Measurements from ENCODE around the gene SLC5A1.
"Not testable (repeated sequence)": the region's sequence is repeated elsewhere in the genome, so short reads cannot be mapped to it uniquely, and the experiment has no call there.

SLC5A1 gene

GRCh38 chr22:32140688-32141087 is 97.6 kb downstream of the SLC5A1 start:
- Mint-ChIP-seq H3K36me3 (ENCODE audit: insufficient read depth) (peaks cover 11% of the 10 kb centered on the region), H3K4me1 (peaks cover 24% of the 10 kb centered on the region)
- H3K27me3 Mint-ChIP-seq; H3K4me3 Mint-ChIP-seq; H3K9me3 Mint-ChIP-seq; H3K27ac Mint-ChIP-seq (ENCODE audit: low read depth); DNase-seq (ENCODE audit: low spot score in 2 of 2); ATAC-seq (replicated peaks; ENCODE audit: extremely low read depth, poor library complexity, severe bottlenecking): not testable (repeated sequence)

DNA sequence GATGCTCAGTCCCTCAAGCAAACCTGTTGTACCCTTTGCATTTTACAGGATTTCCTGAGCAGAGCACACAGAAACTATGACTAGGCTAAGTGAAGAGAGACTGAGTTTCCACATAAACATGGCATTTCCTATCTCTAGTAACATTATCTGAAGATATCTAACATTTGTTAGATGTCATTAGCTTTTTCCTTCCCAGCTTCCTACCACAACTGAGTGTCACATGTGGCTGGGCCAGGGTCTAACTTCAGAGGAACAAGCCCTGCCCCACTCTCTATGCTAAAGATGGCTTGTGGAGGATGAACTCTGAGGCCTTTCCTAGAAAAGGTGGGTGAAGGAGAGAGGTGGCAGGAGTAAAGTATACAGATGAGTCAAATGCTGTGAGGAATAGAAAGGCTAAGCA is 99.5 kb downstream of the SLC5A1 start:
- Mint-ChIP-seq H3K27ac (ENCODE audit: low read depth) (peak overlapping the region; percentile 45), H3K9me3 (peaks cover 4% of the 10 kb centered on the region), H3K4me3 (no peak overlapping the region), H3K36me3 (ENCODE audit: insufficient read depth) (peaks cover 9% of the 10 kb centered on the region), H3K4me1 (peaks cover 20% of the 10 kb centered on the region), H3K27me3 (no peaks in the 10 kb centered on the region)
- ATAC-seq (replicated peaks; ENCODE audit: extremely low read depth, poor library complexity, severe bottlenecking) (no peak), DNase-seq (ENCODE audit: low spot score in 2 of 2) (no peak)

DNA sequence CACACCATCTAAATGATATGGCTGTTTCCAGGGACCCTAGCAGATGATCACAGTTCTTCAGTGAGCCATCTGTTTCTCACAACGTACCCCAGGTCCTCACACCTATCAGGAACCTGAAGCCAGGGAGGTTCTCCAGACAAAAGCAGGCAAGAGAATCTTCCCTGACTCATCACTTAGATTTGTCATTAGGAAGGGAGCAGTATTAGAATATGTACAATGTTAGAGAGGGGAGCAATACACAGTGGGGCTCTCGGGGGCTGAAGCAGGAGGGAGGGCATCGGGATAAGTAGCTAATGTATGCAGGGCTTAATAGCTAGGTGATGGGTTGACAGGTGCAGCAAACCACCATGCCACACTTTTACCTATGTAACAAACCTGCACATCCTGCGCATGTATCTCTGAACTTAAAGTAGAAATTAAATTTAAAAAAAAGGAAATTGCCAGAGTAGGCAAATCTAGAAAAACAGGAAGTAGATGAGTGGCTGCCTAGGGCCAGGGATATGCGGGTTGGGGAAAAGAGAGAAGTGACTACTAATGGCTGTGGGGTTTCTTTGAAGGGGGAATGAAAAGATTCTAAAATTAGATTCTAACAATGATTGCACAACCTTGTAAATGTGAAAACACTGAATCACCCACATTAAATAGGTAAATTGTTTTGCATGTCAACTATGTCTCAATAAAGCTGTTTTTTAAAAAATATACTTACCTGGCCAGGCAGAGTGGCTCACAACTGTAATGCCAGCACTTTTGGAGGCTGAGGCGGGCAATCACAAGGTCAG is 101.6 kb downstream of the SLC5A1 start:
- peaks cover 16% of the 10 kb centered on the region for H3K27me3 Mint-ChIP-seq
- H3K9me3 Mint-ChIP-seq: peaks cover 5% of the 10 kb centered on the region
- H3K36me3 Mint-ChIP-seq (ENCODE audit: insufficient read depth): peaks cover 2% of the 10 kb centered on the region
- ATAC-seq (replicated peaks; ENCODE audit: extremely low read depth, poor library complexity, severe bottlenecking) (no peak), DNase-seq (ENCODE audit: low spot score in 2 of 2) (no peak)
- H3K27ac Mint-ChIP-seq (ENCODE audit: low read depth): peak overlapping the region; percentile 75
- H3K4me3 Mint-ChIP-seq: no peak overlapping the region
- H3K4me1 Mint-ChIP-seq: peaks cover 12% of the 10 kb centered on the region

DNA sequence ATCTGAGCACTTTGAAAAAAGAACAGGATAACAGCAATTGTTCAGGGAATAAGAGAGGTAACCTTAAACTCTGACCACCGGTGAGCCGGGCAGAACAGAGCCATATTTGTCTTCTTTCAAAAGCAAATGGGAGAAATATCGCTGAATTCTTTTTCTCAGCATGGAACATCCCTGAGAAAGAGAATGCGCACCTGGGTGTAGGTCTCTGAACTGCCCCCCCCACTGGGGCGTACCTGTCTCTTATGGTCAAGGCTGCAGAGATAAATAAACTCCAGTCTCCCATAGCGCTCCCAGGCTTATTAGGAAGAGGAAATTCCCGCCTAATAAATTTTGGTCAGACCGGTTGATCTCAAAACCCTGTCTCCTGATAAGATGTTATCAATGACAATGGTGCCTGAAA is 104.1 kb downstream of the SLC5A1 start:
- not testable (repeated sequence) for H3K9me3 Mint-ChIP-seq; ATAC-seq (replicated peaks; ENCODE audit: extremely low read depth, poor library complexity, severe bottlenecking); H3K4me3 Mint-ChIP-seq; DNase-seq (ENCODE audit: low spot score in 2 of 2); H3K27ac Mint-ChIP-seq (ENCODE audit: low read depth); H3K36me3 Mint-ChIP-seq (ENCODE audit: insufficient read depth)
- Mint-ChIP-seq H3K27me3 (peaks cover 16% of the 10 kb centered on the region), H3K4me1 (peaks cover 12% of the 10 kb centered on the region)

DNA sequence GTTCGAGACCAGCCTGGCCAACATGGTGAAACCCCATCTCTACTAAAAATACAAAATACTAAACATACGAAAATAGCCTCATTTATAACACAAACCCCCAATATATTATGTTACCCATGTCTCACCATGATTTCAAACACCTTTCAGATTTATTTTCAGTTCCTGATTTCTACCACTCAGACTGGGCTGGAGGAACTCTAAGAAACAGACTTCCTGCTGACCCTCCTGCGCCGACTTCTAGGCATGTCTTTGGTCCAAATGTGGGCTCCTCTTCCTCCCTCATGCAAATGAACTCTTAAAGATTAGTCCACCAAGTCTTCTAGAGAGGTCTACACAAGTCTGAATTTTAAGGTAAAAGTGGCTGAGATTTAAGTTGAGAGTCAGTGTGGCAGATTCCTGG is 105.3 kb downstream of the SLC5A1 start:
- Mint-ChIP-seq H3K27me3 (peaks cover 16% of the 10 kb centered on the region), H3K4me1 (peaks cover 21% of the 10 kb centered on the region)
- H3K27ac Mint-ChIP-seq (ENCODE audit: low read depth); H3K36me3 Mint-ChIP-seq (ENCODE audit: insufficient read depth); DNase-seq (ENCODE audit: low spot score in 2 of 2); H3K9me3 Mint-ChIP-seq; H3K4me3 Mint-ChIP-seq; ATAC-seq (replicated peaks; ENCODE audit: extremely low read depth, poor library complexity, severe bottlenecking): not testable (repeated sequence)

DNA sequence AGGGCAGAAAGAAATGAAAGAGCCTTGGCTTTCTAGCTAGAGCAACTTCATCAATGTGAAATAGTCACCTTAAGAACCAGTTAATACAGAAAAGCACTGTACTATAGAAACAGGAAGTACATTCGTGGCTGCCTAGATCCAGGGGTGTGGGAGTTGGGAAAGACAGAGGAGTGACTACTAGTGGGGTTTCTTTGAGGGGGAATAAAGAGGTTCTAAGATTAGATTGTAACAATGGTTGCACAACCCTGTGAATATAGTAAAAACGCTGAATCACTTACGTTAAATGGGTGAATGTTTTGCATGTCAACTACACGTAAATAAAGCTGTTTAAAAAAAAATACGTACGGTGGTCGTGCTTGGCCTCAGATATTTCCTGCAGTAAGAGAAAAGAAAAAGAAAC is 107.6 kb downstream of the SLC5A1 start:
- not testable (repeated sequence) for H3K27ac Mint-ChIP-seq (ENCODE audit: low read depth); DNase-seq (ENCODE audit: low spot score in 2 of 2); H3K36me3 Mint-ChIP-seq (ENCODE audit: insufficient read depth); ATAC-seq (replicated peaks; ENCODE audit: extremely low read depth, poor library complexity, severe bottlenecking); H3K9me3 Mint-ChIP-seq; H3K4me3 Mint-ChIP-seq
- H3K4me1 Mint-ChIP-seq: peaks cover 16% of the 10 kb centered on the region
- peaks cover 16% of the 10 kb centered on the region for H3K27me3 Mint-ChIP-seq

- H3K27ac Mint-ChIP-seq (ENCODE audit: low read depth); DNase-seq (ENCODE audit: low spot score in 2 of 2); ATAC-seq (replicated peaks; ENCODE audit: extremely low read depth, poor library complexity, severe bottlenecking); H3K4me3 Mint-ChIP-seq; H3K9me3 Mint-ChIP-seq; H3K36me3 Mint-ChIP-seq (ENCODE audit: insufficient read depth): not testable (repeated sequence)
- H3K27me3 Mint-ChIP-seq: peaks cover 16% of the 10 kb centered on the region
- peaks cover 16% of the 10 kb centered on the region for H3K4me1 Mint-ChIP-seq
Observed at GRCh38 chr22:32151641-32152040, 108.6 kb downstream of the SLC5A1 start.

- DNase-seq (ENCODE audit: low spot score in 2 of 2); H3K36me3 Mint-ChIP-seq (ENCODE audit: insufficient read depth); H3K9me3 Mint-ChIP-seq; H3K27ac Mint-ChIP-seq (ENCODE audit: low read depth); H3K4me3 Mint-ChIP-seq; ATAC-seq (replicated peaks; ENCODE audit: extremely low read depth, poor library complexity, severe bottlenecking): not testable (repeated sequence)
- Mint-ChIP-seq H3K27me3 (peaks cover 20% of the 10 kb centered on the region), H3K4me1 (peaks cover 16% of the 10 kb centered on the region)
Observed at GRCh38 chr22:32154727-32155126, 111.7 kb downstream of the SLC5A1 start.

- H3K36me3 Mint-ChIP-seq (ENCODE audit: insufficient read depth); H3K27ac Mint-ChIP-seq (ENCODE audit: low read depth); H3K4me3 Mint-ChIP-seq; DNase-seq (ENCODE audit: low spot score in 2 of 2); H3K4me1 Mint-ChIP-seq; ATAC-seq (replicated peaks; ENCODE audit: extremely low read depth, poor library complexity, severe bottlenecking); H3K9me3 Mint-ChIP-seq: not testable (repeated sequence)
- H3K27me3 Mint-ChIP-seq: peaks cover 20% of the 10 kb centered on the region
Observed at GRCh38 chr22:32157632-32158031, 114.6 kb downstream of the SLC5A1 start.

GRCh38 chr22:32158712-32159533 is 115.9 kb downstream of the SLC5A1 start, which contains the start of gene C22orf42:
Gene C22orf42 (minus strand): TSS chr22:32159303. CDS start chr22:32159215, 88 bp downstream.
- H3K4me3 Mint-ChIP-seq: no peak within 1 kb of the TSS
- H3K4me1 Mint-ChIP-seq: no peaks in the 10 kb centered on the region
- ATAC-seq (replicated peaks; ENCODE audit: extremely low read depth, poor library complexity, severe bottlenecking): no peak
- H3K36me3 Mint-ChIP-seq (ENCODE audit: insufficient read depth): no peaks in the 10 kb centered on the region
- peaks cover 24% of the 10 kb centered on the region for H3K27me3 Mint-ChIP-seq
- DNase-seq (ENCODE audit: low spot score in 2 of 2): no peak
- no peak within 1 kb of the TSS for H3K27ac Mint-ChIP-seq (ENCODE audit: low read depth)
- H3K9me3 Mint-ChIP-seq: no peaks in the 10 kb centered on the region

GRCh38 chr22:32160411-32160810 is 117.3 kb downstream of the SLC5A1 start:
- not testable (repeated sequence) for H3K27ac Mint-ChIP-seq (ENCODE audit: low read depth); DNase-seq (ENCODE audit: low spot score in 2 of 2); H3K4me1 Mint-ChIP-seq; H3K36me3 Mint-ChIP-seq (ENCODE audit: insufficient read depth); ATAC-seq (replicated peaks; ENCODE audit: extremely low read depth, poor library complexity, severe bottlenecking); H3K4me3 Mint-ChIP-seq; H3K9me3 Mint-ChIP-seq
- H3K27me3 Mint-ChIP-seq: peaks cover 36% of the 10 kb centered on the region

All from central memory CD8-positive, alpha-beta T cell (primary cell).